ENCODE measurements around the gene GRB10.

GRB10 gene

DNA sequence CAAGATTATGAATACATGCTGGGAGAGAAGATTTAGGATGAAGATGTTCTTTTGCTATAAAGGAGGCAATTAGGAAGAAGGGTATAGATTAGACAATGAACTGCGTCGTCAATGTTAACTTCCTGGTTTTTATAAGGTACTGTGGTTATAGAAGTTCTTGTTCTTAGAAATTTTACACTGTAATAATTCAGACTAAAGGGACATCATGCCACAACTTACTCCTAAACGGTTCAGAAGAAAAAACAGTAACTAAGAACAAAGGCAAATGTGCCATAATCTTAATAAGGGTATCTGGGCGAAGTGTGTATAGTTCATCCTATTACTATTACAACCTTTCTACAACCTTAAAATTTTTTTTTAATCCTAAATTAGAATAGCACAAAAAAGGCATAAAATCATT is 186.2 kb downstream of the GRB10 start:
- no peak for TF ChIP-seq CTCF (IDR thresholded peaks at IDR 0.05; ENCODE audit: low read depth, low read length)
- no peak overlapping the region for H3K4me3 ChIP-seq (ENCODE audit: low read depth, low read length)

- peak; percentile 26; the same call in 1 of the 2 replicates for TF ChIP-seq CTCF (IDR thresholded peaks at IDR 0.05; ENCODE audit: low read depth, low read length)
- H3K4me3 ChIP-seq (ENCODE audit: low read depth, low read length): no peak overlapping the region
Observed at GRCh38 chr7:50595491-50596102, 187.1 kb downstream of the GRB10 start.

DNA sequence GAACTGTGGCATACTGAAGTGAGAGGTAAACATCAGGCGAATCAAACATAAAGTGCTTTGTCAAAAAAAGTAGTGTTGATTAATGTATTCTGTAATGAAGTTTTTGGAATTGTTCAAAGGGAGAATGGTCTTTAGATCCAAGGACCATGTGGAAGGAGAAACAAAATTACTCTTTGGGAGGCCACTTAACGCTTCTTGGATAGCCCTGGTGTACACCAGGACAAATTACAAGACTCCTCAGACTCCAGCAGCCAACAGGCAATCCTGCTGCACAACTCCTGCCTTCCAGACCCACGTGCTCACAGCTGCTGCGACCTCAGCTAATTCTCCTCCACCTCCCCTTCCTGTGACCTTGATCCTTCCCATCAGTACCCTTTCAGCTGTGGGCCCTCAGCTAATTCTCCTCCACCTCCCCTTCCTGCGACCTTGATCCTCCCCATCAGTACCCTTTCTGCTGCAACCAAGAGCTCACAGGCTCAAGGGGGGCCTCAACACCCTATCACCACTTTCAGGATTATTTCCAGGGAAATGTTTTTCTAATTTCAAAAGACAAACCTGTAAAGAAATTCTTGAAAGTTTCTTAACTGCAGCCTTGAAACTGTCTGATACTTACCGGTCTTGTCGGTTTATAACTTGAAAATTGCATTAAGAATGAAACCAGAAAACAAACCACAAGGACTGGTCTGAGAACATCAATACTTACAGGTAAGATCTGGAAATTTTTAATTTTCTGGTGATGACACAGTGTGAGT is 187.8 kb downstream of the GRB10 start:
- H3K4me3 ChIP-seq (ENCODE audit: low read depth, low read length): no peak overlapping the region
- no peak for TF ChIP-seq CTCF (IDR thresholded peaks at IDR 0.05; ENCODE audit: low read depth, low read length)

- H3K4me3 ChIP-seq (ENCODE audit: low read depth, low read length): no peak overlapping the region
- no peak for TF ChIP-seq CTCF (IDR thresholded peaks at IDR 0.05; ENCODE audit: low read depth, low read length)
Observed at GRCh38 chr7:50594136-50594535, 188.6 kb downstream of the GRB10 start.

DNA sequence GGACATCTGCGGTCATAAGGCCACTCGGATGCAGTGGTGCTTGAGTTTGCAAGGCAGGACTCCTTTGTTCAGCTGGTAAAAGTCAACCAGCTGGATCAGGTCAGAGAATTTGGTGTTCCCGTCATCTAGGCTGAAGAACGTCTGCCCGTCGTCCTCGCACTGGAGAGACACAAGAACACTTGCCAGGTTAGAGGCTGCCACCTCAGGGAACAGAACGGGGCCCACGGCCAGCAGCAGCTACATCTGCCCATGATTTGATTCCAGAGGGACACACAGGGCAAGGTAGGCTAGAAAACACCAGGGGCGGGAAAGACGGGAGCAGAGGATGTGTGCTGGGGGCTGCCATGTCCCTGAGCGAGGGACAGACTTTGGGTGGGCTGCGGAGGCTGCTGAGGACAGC is 189.8 kb downstream of the GRB10 start:
- H3K4me3 ChIP-seq (ENCODE audit: low read depth, low read length): no peak overlapping the region
- no peak for TF ChIP-seq CTCF (IDR thresholded peaks at IDR 0.05; ENCODE audit: low read depth, low read length)

GRCh38 chr7:50591480-50592438 is 190.9 kb downstream of the GRB10 start:
- H3K4me3 ChIP-seq (ENCODE audit: low read depth, low read length): no peak overlapping the region
- TF ChIP-seq CTCF (IDR thresholded peaks at IDR 0.05; ENCODE audit: low read depth, low read length): no peak

Data from WI38 (cell line).